NCI-H128 (cell line): Measurements from ENCODE around the gene TMEM156.
"Not testable (repeated sequence)": the region's sequence is repeated elsewhere in the genome, so short reads cannot be mapped to it uniquely, and the experiment has no call there.

Experiments used
- DNase-seq: peaks from one replicate; lab custom pipeline; 2025; ENCODE audit not compliant: unreplicated experiment; lab: John Stamatoyannopoulos, UW

The TMEM156 gene

DNA sequence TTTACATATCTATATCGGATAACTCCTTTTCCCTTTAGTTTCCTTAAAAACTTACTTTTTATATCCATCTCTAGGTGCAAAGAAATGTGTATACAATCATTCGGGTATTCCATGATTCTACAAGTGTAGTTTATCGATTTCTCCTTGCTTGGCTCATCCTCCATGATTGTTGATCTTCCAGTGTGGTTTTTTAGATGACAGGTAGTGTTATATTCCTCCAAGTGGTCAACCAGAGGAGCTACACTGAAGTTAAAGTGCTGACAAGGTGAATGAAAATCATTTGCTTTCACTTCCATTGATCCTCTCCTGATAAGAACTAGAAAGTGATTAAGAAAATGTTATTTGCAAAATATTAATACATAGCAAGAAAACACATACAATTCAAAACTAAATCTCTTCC, 38.5 kb downstream of the TMEM156 start:
- DNase-seq: no peak

DNA sequence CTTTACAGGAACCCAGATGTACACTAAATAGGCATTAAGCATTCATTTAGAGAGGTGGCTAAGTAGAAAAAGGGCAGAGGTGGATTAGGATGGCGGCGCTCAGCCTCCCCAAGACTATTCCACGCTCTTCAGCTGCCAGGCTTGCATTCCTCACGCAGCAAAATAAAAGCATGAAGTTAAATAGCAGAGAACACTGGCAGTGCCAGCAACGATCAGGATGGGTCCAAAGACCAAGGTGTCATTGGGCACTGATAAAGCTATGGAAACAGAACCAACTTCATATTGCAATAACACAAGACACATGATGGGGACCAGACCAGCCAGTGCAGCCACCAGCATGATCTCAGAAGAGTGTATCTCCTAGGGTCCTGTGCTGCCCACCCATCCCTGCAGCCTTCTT, 42.0 kb downstream of the TMEM156 start:
- no peak for DNase-seq

DNA sequence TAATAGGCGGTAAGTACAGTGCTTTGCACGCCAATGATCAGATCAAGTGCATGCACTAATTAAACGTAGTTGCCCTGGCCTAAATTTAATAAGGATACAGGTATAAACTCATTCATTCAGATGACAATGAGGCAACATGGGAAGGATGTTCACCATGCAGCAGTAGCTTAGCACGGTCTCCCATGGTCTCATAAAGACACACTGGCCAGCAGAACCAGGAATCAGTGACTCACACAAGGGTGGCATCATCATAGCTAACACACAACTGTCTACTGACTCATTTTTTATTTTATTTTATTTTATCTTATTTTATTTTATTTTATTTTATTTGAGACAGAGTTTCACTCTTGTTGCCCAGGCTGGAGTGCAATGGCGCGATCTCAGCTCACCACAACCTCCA, 42.7 kb downstream of the TMEM156 start:
- DNase-seq: no peak

DNA sequence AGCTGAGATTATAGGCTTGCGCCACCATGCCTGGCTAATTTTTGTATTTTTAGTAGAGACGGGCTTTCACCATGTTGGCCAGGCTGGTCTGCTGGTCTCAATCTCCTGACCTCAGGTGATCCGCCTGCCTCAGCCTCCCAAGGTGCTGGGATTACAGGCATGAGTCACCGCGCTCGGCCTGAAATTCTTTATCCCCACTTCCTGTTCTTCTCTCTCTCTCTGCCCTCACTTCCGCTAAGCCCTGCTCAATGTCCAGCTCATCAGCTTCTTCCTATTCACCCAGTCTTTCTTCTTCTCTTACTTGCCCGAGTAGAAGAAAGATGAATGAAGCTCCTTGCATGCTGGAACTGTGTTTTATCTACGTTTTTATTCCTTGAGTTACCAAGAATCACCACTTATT, 43.9 kb downstream of the TMEM156 start:
- DNase-seq: not testable (repeated sequence)

DNA sequence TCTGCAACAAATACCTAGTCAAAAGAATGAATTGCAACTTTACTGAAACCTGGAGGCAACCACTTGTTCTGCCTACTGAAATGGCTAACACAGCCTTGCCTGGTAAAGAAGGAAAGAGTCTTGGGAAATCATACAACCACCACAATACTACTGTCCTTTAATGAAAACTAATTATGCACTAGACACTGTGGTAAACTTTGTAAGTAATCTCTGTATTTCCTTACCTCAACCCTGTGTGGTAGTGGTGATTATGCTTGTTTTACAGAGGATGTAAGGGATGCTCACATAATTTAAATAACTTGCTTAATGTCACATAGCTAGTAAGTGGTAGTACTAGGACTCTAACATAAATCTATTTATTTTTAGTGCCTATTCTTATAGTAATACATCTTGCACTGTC, 44.7 kb downstream of the TMEM156 start:
- no peak for DNase-seq

GRCh38 chr4:38985410-38986100, 46.7 kb downstream of the TMEM156 start:
- no peak for DNase-seq

GRCh38 chr4:38983787-38984598, 48.2 kb downstream of the TMEM156 start:
- no peak for DNase-seq

DNA sequence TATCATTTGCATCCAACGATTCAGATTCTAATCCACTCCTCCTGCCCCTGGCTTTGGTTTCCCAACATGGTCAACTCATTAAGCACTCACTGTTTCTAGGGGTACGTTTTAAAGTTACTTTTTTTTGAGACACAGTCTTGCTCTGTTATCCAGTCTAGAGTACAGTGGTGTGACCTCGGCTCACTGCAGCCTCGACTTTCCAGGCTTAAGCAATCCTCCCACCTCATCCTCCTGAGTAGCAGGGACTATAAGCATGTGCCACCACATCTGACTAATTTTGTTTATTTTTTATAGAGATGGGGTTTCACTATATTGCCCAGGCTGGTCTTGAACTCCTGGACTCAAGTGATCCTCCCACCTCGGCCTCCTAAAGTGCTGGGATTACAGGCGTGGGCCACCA, 48.9 kb downstream of the TMEM156 start:
- DNase-seq: no peak

- no peak for DNase-seq
Observed at GRCh38 chr4:38982361-38983095, 49.7 kb downstream of the TMEM156 start.

GRCh38 chr4:38980903-38981676, 51.1 kb downstream of the TMEM156 start:
- DNase-seq: no peak

DNA sequence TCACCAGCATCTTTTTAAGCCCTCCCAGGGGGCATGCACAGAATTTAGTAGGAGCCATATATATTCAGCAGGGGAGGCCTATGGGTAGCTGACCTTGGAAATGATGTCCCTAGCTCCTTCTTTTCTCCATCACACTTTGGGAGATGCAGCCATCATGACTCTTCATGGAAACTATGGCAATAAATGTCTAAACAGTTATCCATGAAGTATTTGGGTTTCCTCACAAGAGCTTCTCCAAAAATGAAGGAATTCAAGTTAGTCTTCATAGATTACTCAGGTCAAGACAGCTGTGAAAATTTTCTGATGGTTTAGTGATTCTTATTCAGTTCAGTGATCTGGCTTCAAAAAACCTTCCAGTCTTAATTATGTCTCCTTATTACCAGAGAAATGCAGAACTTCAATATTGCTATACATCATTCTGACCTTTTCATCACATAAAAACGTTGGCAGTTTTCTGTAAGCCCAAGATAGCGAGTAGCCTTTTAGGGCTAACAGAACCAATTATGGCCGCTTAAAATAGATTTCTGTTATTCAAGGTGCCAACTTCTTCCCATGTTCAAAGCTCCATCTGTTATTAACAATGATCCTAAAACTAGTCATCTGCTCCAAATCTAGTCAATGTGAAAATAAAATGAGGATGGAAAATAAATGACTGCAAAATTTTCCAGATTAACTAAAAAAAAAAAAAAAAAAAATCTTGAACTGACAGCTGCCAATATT, 52.5 kb downstream of the TMEM156 start:
- DNase-seq: no peak

DNA sequence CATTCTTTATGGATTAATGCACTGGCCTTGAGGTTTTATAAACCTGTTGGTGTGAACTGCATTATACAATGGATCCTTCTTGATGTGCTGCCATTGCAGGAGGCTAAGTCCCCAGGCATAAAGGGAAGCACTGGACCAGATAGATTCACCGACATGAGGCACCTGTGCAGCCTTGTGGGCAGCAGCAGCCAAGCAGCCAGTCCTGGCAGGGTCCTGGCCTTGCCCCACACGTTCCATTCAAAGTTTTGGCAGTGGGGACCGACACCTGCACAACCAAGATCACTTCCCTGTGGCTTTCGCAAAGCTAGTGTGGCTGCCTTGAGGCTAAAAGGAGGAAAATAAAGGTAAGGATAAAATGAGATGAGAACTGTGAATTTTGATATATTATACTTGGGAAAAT, 53.1 kb downstream of the TMEM156 start:
- no peak for DNase-seq

- no peak for DNase-seq
Observed at GRCh38 chr4:38976308-38976707, 55.9 kb downstream of the TMEM156 start.

GRCh38 chr4:38968668-38969067, 63.5 kb downstream of the TMEM156 start:
- DNase-seq: no peak

- no peak for DNase-seq
Observed at GRCh38 chr4:38967260-38968095, 64.7 kb downstream of the TMEM156 start.

GRCh38 chr4:38965866-38966265, 66.3 kb downstream of the TMEM156 start:
- DNase-seq: no peak

DNA sequence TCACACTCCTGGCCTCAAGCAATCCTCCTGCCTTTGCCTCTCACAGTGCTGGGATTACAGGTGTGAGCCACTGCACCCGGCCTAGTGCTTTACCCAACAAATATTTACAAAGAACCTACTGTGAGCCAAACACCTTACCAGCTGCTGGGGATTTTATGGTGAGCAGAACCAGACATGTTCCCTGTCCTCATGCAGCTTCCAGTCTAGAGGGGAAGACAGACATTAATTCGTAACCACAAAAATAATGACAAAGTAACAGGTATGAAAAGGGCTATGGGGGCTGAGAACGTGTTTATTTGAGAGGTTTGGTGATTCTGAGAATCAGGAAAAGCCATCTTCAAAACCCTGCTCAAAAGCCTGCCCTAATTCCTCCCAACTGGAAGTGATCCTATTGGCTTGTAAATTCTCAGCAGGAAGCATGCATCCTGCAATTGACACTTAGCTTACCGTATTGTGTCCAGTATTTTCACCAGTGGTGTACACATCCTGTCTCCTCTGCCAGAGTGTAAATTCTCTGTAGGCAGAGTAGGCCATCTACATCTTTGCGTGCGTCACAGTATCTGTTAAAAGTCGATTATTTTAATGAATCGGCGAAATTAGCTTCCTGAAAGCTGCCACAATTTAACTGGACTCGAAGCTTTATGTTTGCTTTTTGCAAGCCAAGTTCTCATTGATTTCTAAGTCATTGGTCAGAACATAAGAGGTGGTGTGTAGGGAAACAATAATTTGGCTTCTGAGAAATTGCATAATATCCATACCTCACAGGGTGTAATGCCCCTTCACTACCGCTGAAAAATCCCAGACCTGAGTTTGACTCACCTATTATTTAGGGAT, 67.0 kb downstream of the TMEM156 start:
- DNase-seq: no peak

DNA sequence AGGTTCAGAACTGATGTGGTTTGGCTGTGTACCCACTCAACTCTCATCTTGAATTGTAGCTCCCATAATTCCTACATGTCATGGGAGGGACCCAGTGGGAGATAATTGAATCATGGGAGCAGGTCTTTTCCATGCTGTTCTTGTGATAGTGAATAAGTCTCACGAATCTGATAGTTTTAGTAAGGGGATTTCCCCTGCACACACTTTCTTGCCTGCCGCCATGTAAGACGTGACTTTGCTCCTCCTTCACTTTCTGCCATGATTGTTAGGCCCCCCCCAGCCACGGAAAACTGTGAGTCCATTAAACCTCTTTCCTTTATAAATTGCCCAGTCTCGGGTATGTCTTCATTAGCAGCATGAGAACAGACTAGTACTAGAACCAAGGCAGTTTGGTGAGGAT, 73.0 kb downstream of the TMEM156 start:
- DNase-seq: not testable (repeated sequence)
